ENCODE results near the gene WNT5A. TPM values are rescaled to one million over a fixed set of nuclear protein-coding genes. Genes with fewer than 3 reads are reported as not detected.

Gene WNT5A
- total RNA-seq, 2 experiments from 2014 or later = 0.06 TPM; not detected in 1

- no peaks in the 10 kb centered on the region for H3K27me3 ChIP-seq (ENCODE audit: control insufficient read depth in 1 of 2, insufficient read depth in 2 of 2, low read length in 2 of 2)
- intact Hi-C loops (cut with DNase I, micrococcal nuclease) = no loop called here
- no peaks in the 10 kb centered on the region for H3K4me1 ChIP-seq (ENCODE audit: insufficient read depth, low read length)
- DNase-seq (no peak), ATAC-seq (ENCODE audit: poor library complexity) (no peak)
- no peak overlapping the region for H3K4me3 ChIP-seq (ENCODE audit: low read length)
- no peak overlapping the region for H3K27ac ChIP-seq (ENCODE audit: low read depth in 1 of 2, low read length in 2 of 2)
- no peak for TF ChIP-seq CTCF (IDR thresholded peaks at IDR 0.05)
- Mint-ChIP-seq H3K36me3 (ENCODE audit: low read depth) (no peaks in the 10 kb centered on the region), H3K4me1 (ENCODE audit: low read depth) (peaks cover 8% of the 10 kb centered on the region), H3K4me3 (no peak overlapping the region), H3K9me3 (no peaks in the 10 kb centered on the region), H3K27me3 (peaks cover 4% of the 10 kb centered on the region), H3K27ac (no peak overlapping the region)
- no peaks in the 10 kb centered on the region for H3K36me3 ChIP-seq (ENCODE audit: insufficient read depth, low read length)
- CTCF ChIA-PET = no interaction called here
- H3K9me3 ChIP-seq (ENCODE audit: control insufficient read depth in 1 of 2, insufficient read depth in 1 of 2, low read length in 2 of 2) = peaks cover 0 to 3% of the 10 kb centered on the region in 2 experiments
- POLR2A ChIA-PET = no interaction called here
Observed at GRCh38 chr3:55521738-55522421, 34.8 kb upstream of the WNT5A start.

GRCh38 chr3:55521064-55521737 is 34.1 kb upstream of the WNT5A start:
- CTCF ChIA-PET = no interaction called here
- peaks cover 8% of the 10 kb centered on the region for H3K4me1 Mint-ChIP-seq (ENCODE audit: low read depth)
- Histone ChIP-seq H3K36me3 (ENCODE audit: insufficient read depth, low read length) (no peaks in the 10 kb centered on the region), H3K9me3 (ENCODE audit: control insufficient read depth in 1 of 2, insufficient read depth in 1 of 2, low read length in 2 of 2) (peaks cover 0 to 3% of the 10 kb centered on the region in 2 experiments), H3K4me3 (ENCODE audit: low read length) (no peak overlapping the region), H3K4me1 (ENCODE audit: insufficient read depth, low read length) (no peaks in the 10 kb centered on the region), H3K27ac (ENCODE audit: low read depth in 1 of 2, low read length in 2 of 2) (no peak overlapping the region), H3K27me3 (ENCODE audit: control insufficient read depth in 1 of 2, insufficient read depth in 2 of 2, low read length in 2 of 2) (no peaks in the 10 kb centered on the region)
- no peaks in the 10 kb centered on the region for H3K36me3 Mint-ChIP-seq (ENCODE audit: low read depth)
- peaks cover 4% of the 10 kb centered on the region for H3K27me3 Mint-ChIP-seq
- DNase-seq = no peak
- POLR2A ChIA-PET = no interaction called here
- H3K9me3 Mint-ChIP-seq = no peaks in the 10 kb centered on the region
- H3K4me3 Mint-ChIP-seq = no peak overlapping the region
- no peak for ATAC-seq (ENCODE audit: poor library complexity)
- H3K27ac Mint-ChIP-seq = no peak overlapping the region
- no peak for TF ChIP-seq CTCF (IDR thresholded peaks at IDR 0.05)
- intact Hi-C loops (cut with DNase I, micrococcal nuclease) = no loop called here

- DNase-seq (no peak), ATAC-seq (ENCODE audit: poor library complexity) (no peak)
- ChIA-PET CTCF (no interaction called here), POLR2A (no interaction called here)
- Mint-ChIP-seq H3K9me3 (no peaks in the 10 kb centered on the region), H3K36me3 (ENCODE audit: low read depth) (no peaks in the 10 kb centered on the region), H3K4me1 (ENCODE audit: low read depth) (peaks cover 8% of the 10 kb centered on the region), H3K27ac (no peak overlapping the region), H3K27me3 (peaks cover 4% of the 10 kb centered on the region), H3K4me3 (no peak overlapping the region)
- H3K4me3 ChIP-seq (ENCODE audit: low read length) = no peak overlapping the region
- no peaks in the 10 kb centered on the region for H3K9me3 ChIP-seq (ENCODE audit: control insufficient read depth in 1 of 2, insufficient read depth in 1 of 2, low read length in 2 of 2)
- no peaks in the 10 kb centered on the region for H3K27me3 ChIP-seq (ENCODE audit: control insufficient read depth in 1 of 2, insufficient read depth in 2 of 2, low read length in 2 of 2)
- intact Hi-C loops (cut with DNase I, micrococcal nuclease) = no loop called here
- no peak overlapping the region for H3K27ac ChIP-seq (ENCODE audit: low read depth in 1 of 2, low read length in 2 of 2)
- no peaks in the 10 kb centered on the region for H3K4me1 ChIP-seq (ENCODE audit: insufficient read depth, low read length)
- H3K36me3 ChIP-seq (ENCODE audit: insufficient read depth, low read length) = no peaks in the 10 kb centered on the region
- no peak for TF ChIP-seq CTCF (IDR thresholded peaks at IDR 0.05)
Observed at GRCh38 chr3:55519019-55519418, 31.9 kb upstream of the WNT5A start.

All from CD4-positive, alpha-beta T cell (primary cell).